Dedifferentiated amniotic fluid mesenchymal stem cell (primary cell): ENCODE measurements around the gene RBM47.
"Not testable (repeated sequence)": the region's sequence is repeated elsewhere in the genome, so short reads cannot be mapped to it uniquely, and the experiment has no call there.

Source experiments
- DNase-seq: peaks from one replicate; pipeline ENCODE4 v3.0.0-alpha.2; 2016; ENCODE audit errors: extremely low spot score

The RBM47 gene

DNA sequence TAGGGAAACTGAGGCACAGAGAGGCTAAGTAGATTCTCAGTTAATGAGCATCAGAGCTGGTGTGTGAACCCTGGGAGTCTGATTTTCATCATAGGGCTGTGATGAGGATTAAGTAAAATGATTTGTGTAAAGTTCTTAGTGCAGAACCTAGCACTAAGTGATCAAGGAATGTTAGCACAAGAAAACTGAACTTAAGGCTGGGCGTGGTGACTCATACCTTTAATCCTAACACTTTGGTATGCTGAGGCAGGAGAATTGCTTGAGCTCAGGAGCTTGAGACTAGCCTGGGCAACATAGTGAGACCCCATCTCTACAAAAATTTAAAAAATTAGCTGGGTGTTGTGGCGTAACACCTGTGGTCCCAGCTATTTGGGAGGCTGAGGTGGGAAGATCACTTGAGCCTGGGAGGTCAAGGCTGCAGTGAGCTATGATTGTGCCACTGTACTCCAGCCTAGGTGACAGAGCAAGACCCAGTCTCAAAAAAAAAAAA lies 183.4 kb downstream of the RBM47 start:
- not testable (repeated sequence) for DNase-seq

DNA sequence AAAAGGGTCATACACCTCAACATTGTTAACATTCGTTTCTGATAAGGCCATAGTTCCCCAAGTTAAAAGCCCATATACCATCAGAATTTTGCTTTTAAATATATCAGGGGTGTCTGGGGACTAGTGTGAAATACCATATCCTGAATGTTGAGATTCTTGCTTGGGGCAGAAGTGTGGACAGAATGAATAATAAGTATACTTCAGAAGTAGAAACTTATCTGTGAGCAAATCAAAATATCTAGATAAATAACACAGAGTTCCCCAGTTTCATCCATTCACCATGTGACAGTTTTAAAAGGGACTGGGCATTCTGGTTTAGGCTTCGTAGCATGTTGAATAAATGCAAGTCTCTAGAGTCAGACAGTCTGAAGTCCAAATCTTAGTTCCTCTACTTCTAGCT lies 184.0 kb downstream of the RBM47 start:
- no peak for DNase-seq

DNA sequence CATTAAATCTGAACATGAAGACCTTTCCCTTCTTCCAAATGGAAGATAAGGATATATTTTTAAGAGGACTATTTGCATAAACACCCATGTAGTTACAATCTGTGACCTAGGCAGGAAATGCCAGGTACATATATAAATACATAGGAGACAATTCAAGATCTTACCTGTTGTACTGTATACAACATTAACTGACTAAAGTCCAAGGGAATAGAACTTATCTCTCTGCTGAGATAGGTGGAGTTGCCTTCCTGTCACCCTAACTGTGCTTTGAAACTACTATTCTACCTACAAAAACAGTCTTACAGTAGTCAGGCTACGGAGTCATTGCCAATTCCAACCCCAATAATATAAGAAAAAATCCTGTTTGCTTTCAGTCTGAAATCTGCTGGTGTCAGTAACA lies 188.2 kb downstream of the RBM47 start:
- no peak for DNase-seq

DNA sequence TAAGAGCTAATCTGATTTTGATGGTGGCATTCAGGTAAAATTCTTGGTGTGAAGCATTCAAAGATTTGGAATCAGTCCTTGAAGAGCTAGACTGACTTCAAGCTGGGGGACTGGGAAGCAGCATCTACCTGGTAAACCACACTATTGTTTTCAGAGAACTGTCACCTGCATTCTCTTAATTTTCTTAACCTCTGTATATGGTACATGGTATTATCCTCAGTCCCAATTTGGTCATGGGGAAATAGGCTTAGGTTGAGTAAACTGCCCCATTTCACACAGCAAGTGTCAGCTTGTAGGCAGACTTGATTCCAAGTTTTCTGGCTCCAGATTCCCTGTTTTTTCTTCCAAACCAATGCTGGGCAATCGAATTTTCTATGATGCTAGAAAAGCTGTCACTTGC lies 190.1 kb downstream of the RBM47 start:
- DNase-seq = no peak

DNA sequence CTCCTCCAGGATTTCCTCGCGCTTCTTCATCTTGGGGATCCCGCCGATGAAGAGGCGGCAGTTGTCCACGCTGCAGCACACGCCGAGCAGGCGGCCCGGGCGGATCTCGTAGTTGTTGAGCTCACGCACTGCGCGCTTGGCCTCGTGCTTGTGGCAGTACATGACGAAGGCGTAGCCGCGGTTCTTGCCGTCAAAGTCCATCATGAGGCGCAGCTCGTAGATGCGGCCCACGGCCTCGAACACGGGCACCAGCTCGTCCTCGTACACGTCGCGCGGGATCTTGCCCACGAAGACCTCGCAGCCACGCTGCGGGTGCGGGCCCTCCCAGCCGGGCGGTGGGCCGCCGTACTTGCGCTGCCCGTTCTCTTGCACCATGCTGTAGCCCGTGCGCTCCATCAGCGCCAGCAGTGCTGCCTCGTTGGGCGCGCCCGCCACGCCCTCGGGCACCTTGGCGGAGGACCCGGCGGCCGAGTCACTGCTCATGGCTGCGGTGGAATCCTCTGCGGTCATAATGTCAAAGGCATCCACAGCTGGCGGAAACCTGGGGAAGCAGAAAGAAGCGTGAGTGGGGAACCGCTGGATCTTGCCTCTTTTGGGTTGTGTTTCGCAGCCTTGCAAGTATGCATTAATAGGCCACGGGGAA lies 191.2 kb downstream of the RBM47 start:
- no peak for DNase-seq

DNA sequence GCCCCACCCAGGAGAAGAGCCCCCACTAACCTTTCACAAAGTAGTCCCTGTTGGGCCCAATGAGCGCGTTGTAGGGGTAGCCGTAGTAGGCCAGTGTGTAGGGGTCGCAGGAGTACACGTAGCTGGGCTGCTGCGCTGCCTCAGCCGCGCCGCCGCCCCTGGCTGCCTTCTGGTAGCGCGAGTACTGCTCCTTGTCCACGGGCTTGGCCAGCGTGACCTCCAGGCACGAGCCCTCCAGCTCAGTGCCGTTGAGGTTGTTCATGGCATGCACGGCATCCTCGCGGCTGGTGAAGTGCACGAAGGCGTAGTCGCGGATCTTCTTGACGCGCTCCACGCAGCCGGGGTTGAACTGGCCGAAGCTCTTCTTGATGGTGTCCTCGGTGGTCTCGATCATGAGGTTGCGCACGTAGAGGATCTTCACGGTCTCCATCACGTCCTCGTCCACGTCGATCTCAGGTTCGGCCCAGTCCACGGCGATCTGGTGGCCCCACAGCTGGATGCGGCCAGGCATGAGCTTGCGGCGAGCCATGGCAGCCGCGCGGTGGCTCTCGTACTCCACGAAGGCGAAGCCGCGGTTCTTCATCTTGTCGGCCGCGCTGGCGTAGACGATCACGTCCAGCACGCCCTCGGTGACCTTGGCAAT lies 191.8 kb downstream of the RBM47 start:
- DNase-seq = no peak

DNA sequence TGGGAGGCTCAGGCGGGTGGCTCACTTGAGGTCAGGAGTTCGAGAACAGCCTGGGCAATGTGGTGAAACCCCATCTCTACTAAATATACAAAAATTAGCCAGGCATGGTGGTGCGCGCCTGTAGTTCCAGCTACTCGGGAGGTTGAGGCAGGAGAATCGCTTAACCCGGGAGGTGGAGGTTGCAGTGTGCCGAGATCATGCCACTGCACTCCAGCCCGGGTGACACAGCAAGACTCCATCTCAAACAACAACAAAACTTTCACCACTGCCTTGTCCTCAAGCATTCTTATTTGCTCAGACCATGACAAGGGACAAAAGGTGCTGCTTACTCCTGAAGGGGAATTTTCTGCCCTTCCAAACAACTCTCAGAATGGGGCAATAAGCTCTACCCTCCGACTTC lies 194.4 kb downstream of the RBM47 start:
- DNase-seq = not testable (repeated sequence)

DNA sequence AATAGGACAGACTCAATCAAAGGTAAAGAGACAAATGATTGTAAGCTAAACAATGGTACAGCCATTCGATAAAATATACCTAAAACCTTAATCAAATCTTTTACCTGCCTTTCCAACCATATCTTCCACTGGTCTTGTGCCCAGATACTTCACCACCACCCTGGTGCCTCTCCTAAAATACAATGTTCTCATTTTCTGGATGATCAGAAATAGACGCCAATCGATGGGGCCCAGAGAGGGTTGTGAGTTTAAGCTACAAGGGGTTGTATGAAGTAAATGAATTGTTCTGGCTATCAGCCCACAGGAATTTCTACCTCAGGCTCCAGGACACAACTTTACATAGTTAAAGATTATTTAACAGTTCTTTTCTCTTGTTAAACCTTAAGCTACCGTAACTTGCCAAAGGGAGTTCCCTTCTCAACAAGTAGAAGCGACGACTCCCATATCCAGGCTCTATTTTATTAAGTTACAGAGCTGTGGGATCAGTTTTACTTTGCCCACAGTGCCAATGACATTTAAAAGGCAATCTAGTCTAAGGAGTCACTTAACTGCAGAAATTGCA lies 195.5 kb downstream of the RBM47 start:
- DNase-seq = no peak

DNA sequence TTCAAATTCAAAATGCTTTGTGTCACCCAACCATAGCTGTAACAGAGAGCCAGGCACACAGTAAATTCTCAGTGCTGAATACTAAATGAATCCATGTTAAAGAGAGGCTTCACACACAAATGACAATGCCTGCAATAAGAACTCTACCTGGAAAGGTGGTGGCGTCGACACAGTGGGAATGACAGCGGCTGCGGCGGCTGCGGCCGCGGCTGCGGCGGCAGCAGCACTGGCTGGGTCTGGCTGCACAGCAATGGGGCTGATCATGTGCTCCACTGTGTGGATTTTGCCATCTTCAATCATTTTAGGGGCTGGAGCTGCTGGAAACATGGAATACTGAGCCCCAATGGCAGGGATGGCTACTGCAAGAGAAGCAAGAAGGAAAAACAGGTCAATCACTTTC lies 197.2 kb downstream of the RBM47 start:
- no peak for DNase-seq

DNA sequence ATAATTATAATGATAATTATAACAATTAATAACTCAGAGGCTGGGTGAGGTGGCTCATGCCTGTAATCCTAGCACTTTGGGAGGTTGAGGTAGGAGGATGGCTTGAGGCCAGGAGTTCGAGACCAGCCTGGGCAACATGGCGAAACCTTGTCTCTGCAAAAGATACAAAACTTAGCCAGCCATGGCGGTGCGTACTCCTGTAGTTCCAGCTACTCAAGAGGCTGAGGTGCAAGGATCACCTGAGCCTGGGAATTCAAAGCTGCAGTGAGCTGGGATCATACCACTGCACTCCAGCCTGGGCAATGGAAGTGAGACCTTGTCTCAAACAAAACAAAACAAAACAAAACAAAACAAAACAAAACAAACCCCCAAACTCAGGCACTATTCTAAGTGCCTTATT lies 201.8 kb downstream of the RBM47 start:
- not testable (repeated sequence) for DNase-seq

DNA sequence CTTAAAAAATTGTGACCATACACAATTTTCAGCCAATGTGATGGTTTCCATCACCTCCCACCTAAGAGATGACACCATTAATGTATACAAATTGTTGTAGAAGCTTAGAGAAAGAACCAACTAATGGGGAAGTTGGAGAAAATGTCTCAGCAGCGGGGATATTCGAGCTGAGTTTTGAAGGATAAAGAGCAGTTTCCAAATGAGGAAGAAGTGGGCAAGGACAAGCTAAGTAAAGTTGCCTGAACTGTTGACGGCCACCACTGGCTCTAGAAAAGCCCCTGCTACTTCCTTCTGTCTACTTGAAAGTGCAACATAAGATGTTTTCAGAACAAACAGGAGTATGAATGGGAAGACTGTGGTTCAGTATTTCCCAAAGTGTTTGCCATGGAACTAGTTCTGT lies 202.5 kb downstream of the RBM47 start:
- no peak for DNase-seq

DNA sequence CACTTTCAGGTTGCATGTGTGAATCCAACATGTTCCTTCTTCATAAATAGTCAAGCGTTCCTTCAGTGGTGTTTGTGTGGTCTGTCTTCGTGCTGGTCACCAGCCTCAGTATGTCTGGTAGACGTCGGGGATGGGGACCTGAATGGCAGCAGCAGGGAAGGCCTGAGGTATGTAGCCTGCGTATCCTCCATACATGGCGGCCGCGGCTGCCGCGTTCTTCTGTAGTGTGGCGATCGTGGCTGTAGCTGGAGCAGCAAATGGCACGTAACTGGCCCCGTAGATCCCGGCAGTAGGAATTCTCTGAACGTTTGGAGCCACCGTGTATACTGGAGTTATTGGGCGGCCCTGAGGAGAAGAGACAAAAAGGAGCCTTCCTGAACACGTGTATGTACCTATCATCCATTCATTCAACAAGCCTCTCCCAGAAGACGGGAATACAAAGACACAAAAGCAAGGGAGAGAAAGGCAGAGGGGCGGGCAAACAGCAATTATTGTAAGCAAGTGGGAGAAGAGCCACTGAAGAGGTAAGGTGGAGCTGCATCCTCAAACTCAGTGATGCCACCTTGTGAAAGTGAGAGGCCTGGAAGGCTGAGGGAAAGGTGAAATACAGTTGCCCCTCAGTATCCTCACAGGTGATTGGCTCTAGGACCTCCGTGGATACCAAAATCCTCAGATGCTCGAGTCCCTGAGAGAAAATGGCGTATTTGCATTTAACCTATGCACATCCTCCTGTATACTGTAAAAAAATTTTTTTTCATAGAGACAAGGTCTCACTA lies 203.7 kb downstream of the RBM47 start:
- no peak for DNase-seq

DNA sequence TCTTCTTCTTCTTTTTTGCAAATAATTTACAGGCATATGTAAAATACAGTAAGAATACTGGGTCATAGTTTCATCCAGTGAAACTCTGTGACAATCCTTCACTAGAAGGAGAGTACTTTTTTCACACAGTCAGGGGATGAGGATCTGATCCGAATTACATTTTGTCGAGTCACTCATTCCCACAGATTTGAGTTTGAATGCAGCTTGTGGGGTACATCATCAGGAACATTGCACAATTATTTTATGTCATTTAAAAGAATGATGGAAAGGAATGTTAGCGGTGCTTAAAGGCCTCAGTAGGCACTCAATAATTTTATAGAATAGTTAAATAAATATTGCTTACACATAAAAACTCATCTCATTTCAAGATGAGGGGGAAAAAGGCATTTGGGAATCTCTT lies 205.9 kb downstream of the RBM47 start:
- no peak for DNase-seq

DNA sequence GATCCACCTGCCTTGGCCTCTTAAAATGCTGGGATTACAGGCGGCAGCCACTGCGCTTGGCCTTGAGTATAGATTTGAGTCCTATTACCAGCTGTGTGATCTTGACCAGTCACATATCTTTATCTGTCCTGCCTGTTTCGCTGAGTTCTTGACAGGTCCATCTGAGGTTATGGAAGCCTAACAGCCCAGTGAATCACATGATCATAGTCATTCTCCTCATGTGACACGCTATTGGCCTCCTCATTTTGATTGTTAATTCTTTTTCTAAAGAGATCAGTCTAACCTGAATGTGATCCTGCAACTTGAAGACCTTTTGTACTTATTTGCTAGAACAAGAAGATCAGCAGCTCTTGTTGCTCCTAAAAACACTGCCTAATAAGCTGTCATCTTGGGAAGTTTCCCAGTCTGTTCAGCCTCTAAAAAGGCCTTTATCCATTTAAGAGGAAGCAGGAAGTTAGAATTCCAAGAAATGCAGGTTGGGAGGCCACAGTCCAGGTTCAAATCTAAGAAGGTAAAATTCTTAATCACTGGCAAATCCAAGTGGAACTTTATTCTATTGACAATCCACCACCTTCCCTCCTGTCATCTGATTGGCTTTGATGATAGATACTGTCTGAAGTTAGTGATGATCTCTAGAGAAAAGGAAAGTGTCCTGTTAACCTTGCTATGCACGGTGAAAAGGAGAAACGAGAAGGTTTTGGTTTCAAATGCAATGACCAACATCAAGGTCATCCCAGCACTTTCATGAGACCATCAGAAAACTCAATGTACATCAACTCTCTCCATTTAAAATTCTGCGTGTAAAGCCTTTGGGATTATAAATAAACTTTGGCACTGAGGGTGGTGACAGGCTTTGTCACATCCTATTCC lies 207.6 kb downstream of the RBM47 start:
- no peak for DNase-seq

DNA sequence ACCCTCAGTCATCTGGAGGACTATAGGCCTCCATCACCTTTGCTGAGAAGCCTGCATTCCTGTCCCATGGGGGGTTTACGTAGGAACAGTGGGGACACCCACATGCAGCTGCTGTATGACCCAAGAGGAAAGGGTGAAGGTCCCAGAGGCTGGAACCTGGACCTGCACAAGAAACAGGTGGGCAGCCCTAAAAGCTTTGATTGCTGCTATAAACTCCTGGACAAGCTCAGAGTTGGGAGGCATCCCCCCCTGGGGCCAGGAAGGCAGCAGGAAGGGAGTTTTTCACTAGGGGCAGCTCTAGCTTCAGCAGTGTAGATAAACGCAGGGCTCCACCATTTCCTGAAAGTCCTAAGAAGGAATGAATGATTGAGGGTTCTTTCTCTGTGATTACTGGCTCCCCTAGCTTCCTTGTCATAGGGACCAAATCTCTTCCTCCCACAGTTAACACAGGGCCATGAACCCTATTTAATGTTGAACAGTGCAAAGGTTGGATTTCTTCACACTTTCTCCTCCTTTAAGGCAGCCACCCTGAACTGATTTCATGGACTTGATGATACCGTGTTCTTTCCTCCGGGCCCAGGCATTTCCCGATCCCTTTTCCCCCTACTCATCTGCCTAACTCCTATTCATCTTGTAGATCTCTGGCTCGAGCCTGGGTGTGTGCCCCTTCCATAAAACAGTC lies 210.3 kb downstream of the RBM47 start:
- no peak for DNase-seq

DNA sequence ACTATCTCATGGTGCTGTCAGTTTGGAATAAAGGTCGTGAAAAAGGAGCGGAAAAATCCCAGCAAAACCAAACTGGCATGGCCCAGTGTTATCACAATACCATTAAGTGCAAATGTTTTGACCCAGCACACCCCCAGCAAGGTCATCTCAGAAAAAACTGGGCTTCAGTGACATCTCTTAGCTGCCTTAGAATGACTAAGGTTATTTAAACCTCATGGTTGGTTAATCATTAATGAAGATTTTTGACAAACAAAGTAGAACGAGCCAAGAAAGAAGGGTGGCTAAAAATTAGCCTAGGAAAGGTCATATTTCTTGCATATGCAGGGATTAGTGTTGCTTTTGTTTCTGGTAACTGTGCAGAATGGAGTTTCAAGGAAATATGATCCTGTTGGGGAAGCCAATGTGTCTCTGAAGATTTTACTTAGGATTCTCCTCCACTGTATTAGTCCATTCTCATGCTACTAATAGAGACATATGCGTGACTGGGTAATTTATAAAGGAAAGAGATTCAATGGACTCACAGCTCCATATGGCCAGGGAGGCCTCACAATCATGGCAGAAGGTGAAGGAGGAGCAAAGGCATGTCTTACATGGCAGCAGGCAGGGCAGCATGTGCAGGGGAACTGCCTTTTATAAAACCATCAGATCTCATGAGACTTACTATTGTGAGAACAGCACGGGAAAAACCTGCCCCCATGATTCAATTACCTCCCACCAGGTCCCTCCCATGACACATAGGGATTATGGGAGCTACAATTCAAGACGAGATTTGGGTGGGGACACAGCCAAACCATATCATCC lies 211.0 kb downstream of the RBM47 start:
- DNase-seq = no peak

DNA sequence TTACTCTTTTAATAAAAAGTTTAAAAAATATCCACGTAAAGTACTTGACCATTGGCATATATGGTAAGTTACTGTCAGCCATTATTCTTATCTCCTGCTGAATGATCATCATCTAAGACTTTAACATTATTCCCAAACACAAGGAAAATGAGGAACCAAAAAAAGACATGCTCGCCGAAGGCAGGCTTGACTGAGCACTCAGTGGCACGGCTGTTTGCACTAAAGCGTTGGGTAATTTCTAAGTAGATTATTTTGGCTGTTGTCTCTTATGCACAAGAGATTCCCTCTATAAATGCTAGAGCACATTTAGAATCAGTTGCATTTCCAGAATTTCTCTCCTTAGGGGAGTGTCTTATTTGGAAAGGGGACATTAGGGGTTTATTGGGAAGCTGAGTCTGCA lies 211.7 kb downstream of the RBM47 start:
- DNase-seq = no peak

DNA sequence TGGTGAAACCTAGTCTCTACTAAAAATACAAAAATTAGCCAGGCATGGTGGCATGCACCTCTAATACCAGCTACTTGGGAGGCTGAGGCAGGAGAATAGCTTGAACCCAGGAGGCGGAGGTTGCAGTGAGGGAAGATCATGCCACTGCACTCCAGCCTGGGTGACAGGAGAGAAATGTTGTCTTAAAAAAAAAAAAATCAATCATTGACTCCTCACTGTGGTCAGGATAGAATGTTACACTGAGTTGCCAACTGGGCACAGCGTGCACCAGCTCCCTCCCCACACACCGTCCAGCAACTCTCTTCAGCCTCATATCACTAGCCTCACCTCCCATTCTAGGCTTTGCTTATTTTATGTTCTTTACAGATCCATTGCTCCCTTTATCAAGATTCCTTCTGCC lies 215.0 kb downstream of the RBM47 start:
- DNase-seq = no peak

DNA sequence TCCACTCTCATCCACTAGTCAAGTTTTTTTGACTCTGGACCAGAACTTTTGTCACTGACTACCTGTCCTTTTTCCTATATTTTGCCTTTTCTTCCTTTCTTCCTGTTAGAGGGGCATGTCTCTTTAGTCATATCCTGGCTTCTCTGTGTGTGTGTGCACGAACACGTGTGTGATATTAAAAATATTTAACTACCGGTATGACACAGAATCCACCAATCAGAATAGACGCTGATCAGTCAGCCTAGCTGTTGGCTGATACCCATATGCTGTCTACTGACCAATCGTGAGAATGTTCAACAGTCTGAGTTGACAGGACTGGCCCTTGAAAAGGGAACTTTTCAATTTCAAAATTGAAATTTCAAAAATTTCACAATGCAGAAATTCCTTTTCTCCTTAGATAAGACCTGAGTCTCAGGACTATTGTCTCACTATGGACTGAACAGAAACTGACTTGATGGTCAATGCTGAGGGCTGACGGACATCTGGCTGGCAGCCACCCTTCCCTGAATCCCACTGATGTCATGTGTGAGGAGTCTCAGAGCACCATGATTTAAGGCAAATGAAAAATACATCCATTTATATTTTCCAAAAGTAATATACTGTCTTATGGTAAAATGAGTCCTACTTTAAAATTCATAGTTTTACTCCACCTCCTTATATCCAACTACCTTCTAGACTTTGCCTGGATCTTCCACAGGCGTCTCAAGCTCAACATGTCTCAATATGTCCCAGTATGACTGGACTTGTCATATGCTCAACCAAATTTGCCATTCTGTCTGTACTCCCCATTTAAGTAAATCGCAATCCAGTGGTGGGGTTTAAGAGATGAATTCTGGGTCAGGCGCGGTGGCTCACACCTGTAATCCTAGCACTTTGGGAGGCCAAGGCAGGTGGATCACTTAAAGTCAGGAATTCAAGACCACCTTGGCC lies 216.5 kb downstream of the RBM47 start:
- no peak for DNase-seq
